Mesenchymal stem cell (in vitro differentiated cells and primary cell): ENCODE data around the gene MTCL1. TPM values are rescaled to one million over a fixed set of nuclear protein-coding genes. Genes with fewer than 3 reads are reported as not detected.

Experiments used
- DNase-seq: peaks from one replicate; pipeline ENCODE4 v3.0.0-alpha.2; 2013
- H2AFZ ChIP-seq: one replicate; pipeline ENCODE4 v1.6.1; 2013; ENCODE audit warnings: low read depth, mild to moderate bottlenecking, control low read depth, inconsistent platforms, low read length, moderate library complexity
- H2AK5ac ChIP-seq: 2 replicates; pipeline ENCODE4 v1.6.1; 2013; ENCODE audit warnings: low read length, moderate library complexity, mild to moderate bottlenecking, inconsistent platforms; ENCODE audit not compliant: severe bottlenecking
- H2BK120ac ChIP-seq: one replicate; pipeline ENCODE4 v1.6.1; 2013; ENCODE audit warnings: low read depth, mild to moderate bottlenecking, inconsistent platforms, low read length, moderate library complexity
- H2BK12ac ChIP-seq, 2 experiments: one replicate each; pipeline ENCODE4 v1.6.1; 2013; ENCODE audit warnings: inconsistent platforms in 2 of 2, low read length in 2 of 2, mild to moderate bottlenecking in 2 of 2, moderate library complexity in 2 of 2, control low read depth in 1 of 2
- H2BK15ac ChIP-seq: one replicate; pipeline ENCODE4 v1.6.1; 2013; ENCODE audit warnings: mild to moderate bottlenecking, low read depth, inconsistent platforms; ENCODE audit not compliant: poor library complexity, severe bottlenecking
- H2BK5ac ChIP-seq: 2 replicates; pipeline ENCODE4 v1.6.1; 2013; ENCODE audit warnings: low read depth, mild to moderate bottlenecking, low read length, control low read depth, inconsistent platforms; ENCODE audit not compliant: poor library complexity, severe bottlenecking
- H3K14ac ChIP-seq, 2 experiments: one replicate each; pipeline ENCODE4 v1.6.1; 2013; ENCODE audit warnings: inconsistent platforms in 2 of 2, low read length in 2 of 2, control low read depth in 1 of 2, mild to moderate bottlenecking in 1 of 2, moderate library complexity in 1 of 2
- H3K18ac ChIP-seq, 2 experiments: one replicate each; pipeline ENCODE4 v1.6.1; 2013; ENCODE audit warnings: inconsistent platforms in 2 of 2, low read length in 2 of 2, control low read depth in 1 of 2, low read depth in 1 of 2, mild to moderate bottlenecking in 1 of 2
- H3K23ac ChIP-seq, 2 experiments: one replicate each; pipeline ENCODE4 v1.6.1; 2013; ENCODE audit warnings: inconsistent platforms in 2 of 2, low read length in 2 of 2, mild to moderate bottlenecking in 2 of 2, moderate library complexity in 2 of 2, control low read depth in 1 of 2
- H3K27ac ChIP-seq: 2 replicates; pipeline ENCODE4 v1.5.1; 2013; ENCODE audit warnings: mild to moderate bottlenecking, moderate library complexity, low read length, control low read depth, inconsistent platforms; ENCODE audit not compliant: poor library complexity, severe bottlenecking
- H3K27me3 ChIP-seq, 2 experiments: 2 replicates each; pipeline versions ENCODE4 v1.6.1 to v1.7.0; 2013; ENCODE audit warnings: low read length in 2 of 2, mild to moderate bottlenecking in 2 of 2, moderate library complexity in 2 of 2, control low read depth in 1 of 2, inconsistent platforms in 1 of 2; ENCODE audit not compliant: control insufficient read depth in 1 of 2, insufficient read depth in 1 of 2
- H3K36me3 ChIP-seq, 2 experiments: 2 replicates each; pipeline versions ENCODE4 v1.6.1 to v1.7.0; 2013; ENCODE audit warnings: low read length in 2 of 2, control low read depth in 1 of 2, inconsistent platforms in 1 of 2, low read depth in 1 of 2, mild to moderate bottlenecking in 1 of 2; ENCODE audit not compliant: insufficient read depth in 2 of 2, control insufficient read depth in 1 of 2
- H3K4ac ChIP-seq, 2 experiments: one replicate each; pipeline ENCODE4 v1.6.1; 2013; ENCODE audit warnings: inconsistent platforms in 2 of 2, low read length in 2 of 2, mild to moderate bottlenecking in 2 of 2, moderate library complexity in 2 of 2, control low read depth in 1 of 2, low read depth in 1 of 2
- H3K4me1 ChIP-seq: 2 replicates; pipeline ENCODE4 v1.6.1; 2013; ENCODE audit warnings: low read depth, low read length, control low read depth; ENCODE audit not compliant: control insufficient read depth, insufficient read depth
- H3K4me2 ChIP-seq: 2 replicates; pipeline ENCODE4 v1.6.1; 2013; ENCODE audit warnings: low read length, mild to moderate bottlenecking, inconsistent platforms; ENCODE audit not compliant: poor library complexity, severe bottlenecking
- H3K4me3 ChIP-seq, 2 experiments: 2 replicates each; pipeline versions ENCODE4 v1.5.1 to v1.7.0; 2013; ENCODE audit warnings: low read length in 2 of 2, mild to moderate bottlenecking in 2 of 2, control low read depth in 1 of 2, low read depth in 1 of 2; ENCODE audit not compliant: insufficient read depth in 1 of 2
- H3K79me1 ChIP-seq: replicated peaks from 2 replicates; pipeline ENCODE4 v1.6.1; 2013; ENCODE audit warnings: mild to moderate bottlenecking, control low read depth, low read length, inconsistent platforms; ENCODE audit not compliant: poor library complexity, severe bottlenecking
- H3K9ac ChIP-seq: 2 replicates; pipeline ENCODE4 v1.7.0; 2013; ENCODE audit warnings: mild to moderate bottlenecking, low read length, moderate library complexity
- H3K9me3 ChIP-seq: 2 replicates; pipeline ENCODE4 v1.7.0; 2013; ENCODE audit warnings: mild to moderate bottlenecking, low read length; ENCODE audit not compliant: control insufficient read depth
- H4K8ac ChIP-seq: one replicate; pipeline ENCODE4 v1.6.1; 2013; ENCODE audit warnings: inconsistent platforms, mild to moderate bottlenecking, low read length, moderate library complexity
- H4K91ac ChIP-seq: one replicate; pipeline ENCODE4 v1.6.1; 2013; ENCODE audit warnings: mild to moderate bottlenecking, low read length, inconsistent platforms
- WGBS: methylation state at CpG from one replicate; pipeline ENCODE4 v1.1.7; 2013; ENCODE audit warnings: mixed read lengths; 5-methylcytosine and 5-hydroxymethylcytosine counted together
- polyA plus RNA-seq, 2 experiments: library from polyadenylated mRNA; stranded (reverse); fragments of 200-250 nt; gene quantifications; one replicate each; pipeline ENCODE4 v1.2.3, GENCODE V29; 2013

MTCL1 gene
- 15.4 TPM for polyA plus RNA-seq (2013, experiment 1 of 2)
- 15.4 TPM for polyA plus RNA-seq (2013, experiment 2 of 2)

- no peaks in the 10 kb centered on the region for H3K9me3 ChIP-seq
- peak within 1 kb of the TSS; percentile 97 for H3K27ac ChIP-seq
- H3K4me2 ChIP-seq = peak within 1 kb of the TSS; percentile 81
- WGBS = under 1% methylated on average over 37 of the region's 123 CpGs
- peak within 1 kb of the TSS; percentile 95 for H3K9ac ChIP-seq
- H3K79me1 ChIP-seq = peaks cover 5% of the 10 kb centered on the region
- peak within 1 kb of the TSS; percentile 82 for H2BK120ac ChIP-seq
- peak within 1 kb of the TSS; percentile 42 to 79 for H2BK12ac ChIP-seq
- peak within 1 kb of the TSS; percentile 91 to 96 for H3K4me3 ChIP-seq
- DNase-seq = peak; percentile 64
- no peaks in the 10 kb centered on the region for H3K27me3 ChIP-seq
- peaks cover 29% of the 10 kb centered on the region for H3K4me1 ChIP-seq
- peaks cover 18 to 27% of the 10 kb centered on the region in 2 experiments for H3K36me3 ChIP-seq
- peak within 1 kb of the TSS; percentile 78 for H4K91ac ChIP-seq
- H3K14ac ChIP-seq = peak within 1 kb of the TSS in 1 of 2 experiments; percentile 90
- no peak within 1 kb of the TSS for H3K23ac ChIP-seq
- H4K8ac ChIP-seq = peak within 1 kb of the TSS; percentile 66
- peak within 1 kb of the TSS; percentile 94 for H2BK5ac ChIP-seq
- H2AFZ ChIP-seq = peak within 1 kb of the TSS; percentile 54
- H2BK15ac ChIP-seq = peak within 1 kb of the TSS; percentile 88
- peak within 1 kb of the TSS; percentile 85 to 94 for H3K18ac ChIP-seq
- peak within 1 kb of the TSS; percentile 46 for H2AK5ac ChIP-seq
- peak within 1 kb of the TSS; percentile 63 to 86 for H3K4ac ChIP-seq
Measured at GRCh38 chr18:8705238-8705960, at the start of gene MTCL1. MTCL1 (plus strand) TSS chr18:8705556; CDS start chr18:8705661, 105 bp downstream.

- no peak overlapping the region for H3K14ac ChIP-seq
- no peak overlapping the region for H2BK120ac ChIP-seq
- H3K79me1 ChIP-seq = no peaks in the 10 kb centered on the region
- no peak overlapping the region for H4K8ac ChIP-seq
- no peak overlapping the region for H4K91ac ChIP-seq
- H3K18ac ChIP-seq = no peak overlapping the region
- H2AK5ac ChIP-seq = no peak overlapping the region
- peak overlapping the region; percentile 1 for H2AFZ ChIP-seq
- H2BK15ac ChIP-seq = no peak overlapping the region
- H3K23ac ChIP-seq = no peak overlapping the region
- peaks cover 0 to 5% of the 10 kb centered on the region in 2 experiments for H3K27me3 ChIP-seq
- H3K4me3 ChIP-seq = no peak overlapping the region
- H3K4me1 ChIP-seq = peaks cover 10% of the 10 kb centered on the region
- no peak overlapping the region for H3K27ac ChIP-seq
- no peak overlapping the region for H3K9ac ChIP-seq
- no peak overlapping the region for H3K4me2 ChIP-seq
- no peak overlapping the region for H3K4ac ChIP-seq
- no peak for DNase-seq
- no peak overlapping the region for H2BK5ac ChIP-seq
- no peak overlapping the region for H2BK12ac ChIP-seq
- no peaks in the 10 kb centered on the region for H3K36me3 ChIP-seq
- 89% methylated on average over 6 of the region's 6 CpGs for WGBS
- no peaks in the 10 kb centered on the region for H3K9me3 ChIP-seq
Measured at GRCh38 chr18:8656232-8656631, 49.1 kb upstream of the MTCL1 start.

- 83% methylated on average over 14 of the region's 14 CpGs for WGBS
- Histone ChIP-seq H3K9ac (no peak overlapping the region), H3K79me1 (no peaks in the 10 kb centered on the region), H3K4me3 (no peak overlapping the region), H3K27me3 (peaks cover 0 to 5% of the 10 kb centered on the region in 2 experiments), H2BK5ac (no peak overlapping the region), H2BK12ac (peak overlapping the region in 1 of 2 experiments; percentile 38), H2BK15ac (no peak overlapping the region), H2BK120ac (no peak overlapping the region), H3K9me3 (no peaks in the 10 kb centered on the region), H3K36me3 (no peaks in the 10 kb centered on the region), H2AK5ac (peak overlapping the region; percentile 32), H3K4me2 (no peak overlapping the region), H3K27ac (no peak overlapping the region), H3K4me1 (peaks cover 15% of the 10 kb centered on the region), H4K91ac (no peak overlapping the region), H3K4ac (no peak overlapping the region), H3K23ac (no peak overlapping the region), H3K18ac (no peak overlapping the region), H2AFZ (no peak overlapping the region), H3K14ac (peak overlapping the region in 1 of 2 experiments; percentile 56), H4K8ac (no peak overlapping the region)
- DNase-seq = no peak
Measured at GRCh38 chr18:8657050-8657820, 48.1 kb upstream of the MTCL1 start.

GRCh38 chr18:8657873-8658470, 47.4 kb upstream of the MTCL1 start:
- no peaks in the 10 kb centered on the region for H3K9me3 ChIP-seq
- 84% methylated on average over 14 of the region's 14 CpGs for WGBS
- no peak overlapping the region for H2BK15ac ChIP-seq
- no peak overlapping the region for H4K8ac ChIP-seq
- H2BK120ac ChIP-seq = no peak overlapping the region
- H3K27ac ChIP-seq = no peak overlapping the region
- H3K36me3 ChIP-seq = no peaks in the 10 kb centered on the region
- no peak overlapping the region for H2AFZ ChIP-seq
- H4K91ac ChIP-seq = no peak overlapping the region
- no peak overlapping the region for H3K4me2 ChIP-seq
- no peak overlapping the region for H3K14ac ChIP-seq
- H3K9ac ChIP-seq = no peak overlapping the region
- H3K27me3 ChIP-seq = peaks cover 0 to 5% of the 10 kb centered on the region in 2 experiments
- no peak overlapping the region for H3K18ac ChIP-seq
- H3K79me1 ChIP-seq = no peaks in the 10 kb centered on the region
- no peak overlapping the region for H3K23ac ChIP-seq
- H3K4me1 ChIP-seq = peaks cover 18% of the 10 kb centered on the region
- H2AK5ac ChIP-seq = no peak overlapping the region
- no peak for DNase-seq
- no peak overlapping the region for H2BK5ac ChIP-seq
- no peak overlapping the region for H3K4me3 ChIP-seq
- H3K4ac ChIP-seq = no peak overlapping the region
- no peak overlapping the region for H2BK12ac ChIP-seq
